DMS53 (cell line): ENCODE data around the gene PLCXD3.

Experiments used
- DNase-seq: peaks from one replicate; lab custom pipeline; 2025; lab: John Stamatoyannopoulos, UW

The PLCXD3 gene

GRCh38 chr5:41414598-41414997, 95.8 kb downstream of the PLCXD3 start:
- peak; percentile 63 for DNase-seq

GRCh38 chr5:41413074-41413473, 97.3 kb downstream of the PLCXD3 start:
- DNase-seq: no peak

DNA sequence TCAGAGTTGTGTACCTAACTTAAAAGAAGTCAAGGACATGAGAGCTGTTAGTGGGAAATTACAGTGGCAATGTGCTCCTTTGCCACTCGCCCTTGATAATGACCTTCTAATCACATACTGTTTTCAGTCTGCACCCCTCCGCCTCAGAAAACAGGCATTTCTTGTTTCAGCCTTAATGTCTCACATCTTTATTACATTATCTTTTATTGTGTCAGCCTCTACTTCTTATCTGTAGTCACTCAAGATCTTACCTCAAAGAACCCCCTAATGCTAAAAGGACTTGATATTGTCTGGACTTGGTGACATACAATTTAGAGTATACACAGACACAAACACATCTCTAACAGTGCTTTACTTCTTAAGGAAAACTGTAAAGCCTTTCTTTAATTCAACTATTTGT, 97.9 kb downstream of the PLCXD3 start:
- DNase-seq: no peak

DNA sequence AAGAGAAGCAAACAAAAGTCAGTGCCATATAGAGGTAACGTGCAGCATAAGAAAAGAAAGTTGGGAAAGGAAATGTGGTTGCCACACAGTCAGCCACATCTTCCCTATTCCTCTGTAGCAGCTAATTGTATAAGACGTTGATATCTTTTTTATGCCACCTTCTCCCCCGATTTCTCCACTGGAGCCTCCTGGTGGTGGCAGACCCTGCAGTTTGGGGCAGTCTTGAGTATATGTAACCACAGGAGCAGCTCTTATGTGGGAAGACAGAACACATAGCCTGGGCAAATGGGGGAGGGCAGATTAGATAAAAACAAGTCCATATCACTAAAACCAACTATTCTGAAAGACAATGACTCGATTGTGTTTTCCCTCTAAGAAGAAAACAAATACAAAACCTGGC, 99.7 kb downstream of the PLCXD3 start:
- DNase-seq: no peak

DNA sequence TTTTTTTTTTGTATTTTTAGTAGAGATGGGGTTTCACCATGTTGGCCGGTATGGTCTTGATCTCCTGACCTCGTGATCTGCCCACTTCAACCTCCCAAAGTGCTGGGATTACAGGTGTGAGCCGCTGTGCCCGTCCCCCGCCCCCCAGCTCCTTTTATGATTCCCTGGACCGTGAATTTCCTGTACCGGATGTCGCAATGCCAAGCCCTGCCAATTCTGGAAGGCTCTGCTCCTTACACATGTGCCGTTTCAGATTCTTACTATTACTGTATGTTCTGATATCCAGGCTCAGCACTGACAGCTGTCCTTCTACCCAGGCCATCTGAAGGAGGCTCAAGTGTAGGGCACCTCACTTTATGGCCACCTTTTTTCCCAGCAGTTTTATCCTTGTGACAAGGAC, 100.1 kb downstream of the PLCXD3 start:
- DNase-seq: no peak

DNA sequence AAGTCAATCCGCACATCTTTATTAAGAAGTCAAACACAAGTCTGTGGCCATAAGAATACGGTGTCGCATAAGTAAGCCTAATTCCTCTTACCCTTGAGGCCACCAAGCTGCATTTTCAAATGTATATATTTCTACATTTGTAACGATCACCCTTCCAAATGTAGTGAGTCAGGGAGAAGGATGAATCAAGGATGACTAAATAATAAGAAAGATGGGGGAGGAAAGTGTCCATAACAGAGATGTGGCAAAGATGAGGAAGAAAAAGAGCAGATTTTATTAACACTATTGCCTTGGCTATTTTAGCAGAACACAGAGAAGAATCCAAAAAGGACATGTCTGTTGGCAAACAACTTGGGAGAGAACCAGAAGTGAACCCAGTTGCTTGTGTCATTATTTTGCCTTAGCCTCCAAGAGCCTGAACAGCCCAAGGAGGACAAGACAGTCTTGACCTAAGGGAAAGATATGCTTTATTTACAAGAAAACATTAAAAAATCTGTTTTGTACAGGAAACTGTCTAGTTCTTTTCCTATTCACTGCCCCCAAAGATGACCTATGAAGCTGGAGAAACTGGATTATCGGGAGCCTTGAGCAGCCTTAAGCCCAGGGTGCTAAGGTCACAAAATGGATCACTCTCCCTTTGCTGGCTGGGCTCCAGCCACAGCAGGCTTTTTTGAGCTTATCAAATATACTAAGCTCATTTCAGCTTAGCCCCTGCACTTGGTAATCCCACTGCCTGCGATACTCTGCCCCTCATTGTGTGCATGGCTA, 101.5 kb downstream of the PLCXD3 start:
- DNase-seq: no peak

DNA sequence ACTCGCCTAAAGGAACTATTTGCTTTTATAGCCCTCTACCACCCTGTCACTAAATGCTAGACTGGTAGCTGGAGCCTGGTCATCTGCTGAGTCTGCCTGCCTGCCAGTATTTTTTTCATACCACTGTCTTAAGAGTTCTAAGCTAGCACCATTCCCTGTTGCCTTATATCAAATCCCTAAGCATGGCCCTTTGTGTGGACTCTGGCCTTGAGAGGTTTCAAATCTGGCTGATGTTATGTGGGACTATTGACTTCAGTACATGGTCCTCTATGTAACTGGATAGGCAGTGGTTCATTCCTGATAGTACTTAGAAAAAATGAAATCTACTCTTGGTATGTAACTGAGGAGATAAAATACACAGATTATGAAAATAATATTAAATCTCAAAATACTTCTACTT, 103.5 kb downstream of the PLCXD3 start:
- DNase-seq: no peak

- no peak for DNase-seq
Measured at GRCh38 chr5:41406424-41406823, 104.0 kb downstream of the PLCXD3 start.

- DNase-seq: no peak
Measured at GRCh38 chr5:41404757-41405156, 105.6 kb downstream of the PLCXD3 start.

DNA sequence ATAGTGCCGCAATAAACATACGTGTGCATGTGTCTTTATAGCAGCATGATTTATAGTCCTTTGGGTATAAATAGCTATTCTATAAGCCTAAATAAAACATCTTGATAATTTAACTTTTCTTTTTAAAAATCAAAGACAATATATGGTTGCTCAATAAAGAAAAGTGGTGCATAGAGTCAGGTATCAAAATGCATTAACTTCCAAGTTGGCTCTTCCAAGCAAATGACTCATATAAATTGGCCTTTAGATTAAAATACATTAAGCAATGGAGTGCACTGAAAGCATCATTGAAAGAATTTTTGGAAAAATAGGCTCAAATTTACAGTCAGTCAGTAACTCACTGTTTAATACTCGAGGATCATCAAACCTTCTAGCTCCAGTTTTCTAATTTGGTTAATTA, 106.6 kb downstream of the PLCXD3 start:
- no peak for DNase-seq

DNA sequence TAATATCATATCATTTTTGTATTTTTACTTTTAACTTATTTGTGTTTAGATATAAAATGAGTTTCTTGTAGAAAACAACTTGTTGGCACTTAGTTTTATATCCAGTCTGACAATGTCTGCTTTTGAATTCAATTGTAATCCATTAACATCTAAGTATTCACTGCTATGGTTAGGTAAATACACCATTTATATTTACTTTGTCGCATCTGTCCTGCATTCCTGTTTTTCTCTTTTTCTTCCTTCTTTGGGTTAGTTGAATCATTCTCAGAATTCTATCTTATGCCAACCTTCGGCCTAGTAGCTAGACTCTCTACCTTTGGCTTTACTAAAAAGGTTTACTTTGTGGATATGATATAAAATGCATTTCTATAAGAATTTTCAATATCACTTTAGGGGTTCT, 107.6 kb downstream of the PLCXD3 start:
- peak; percentile 29 for DNase-seq

GRCh38 chr5:41399839-41400238, 110.6 kb downstream of the PLCXD3 start:
- DNase-seq: no peak

- DNase-seq: no peak
Measured at GRCh38 chr5:41392016-41392415, 118.4 kb downstream of the PLCXD3 start.

DNA sequence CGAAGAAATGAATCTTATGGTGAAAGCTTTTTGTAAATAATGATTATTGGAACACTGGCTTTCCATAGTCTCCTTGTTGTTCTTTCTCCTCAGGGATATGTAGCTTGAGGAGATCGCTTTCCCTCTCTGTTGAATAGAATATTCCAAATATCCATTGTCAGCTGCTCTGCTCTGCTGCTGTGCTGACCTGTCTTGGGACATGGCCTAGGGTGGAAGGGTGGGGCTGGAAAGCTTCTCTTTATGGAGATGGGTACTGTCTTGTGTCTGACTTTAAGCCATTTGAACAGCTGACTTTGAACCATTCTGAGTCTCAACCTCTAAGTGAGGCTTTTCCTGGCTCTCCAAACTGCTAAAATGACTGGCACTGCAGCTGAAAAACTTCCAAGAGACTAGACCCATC, 135.8 kb downstream of the PLCXD3 start:
- DNase-seq: no peak

DNA sequence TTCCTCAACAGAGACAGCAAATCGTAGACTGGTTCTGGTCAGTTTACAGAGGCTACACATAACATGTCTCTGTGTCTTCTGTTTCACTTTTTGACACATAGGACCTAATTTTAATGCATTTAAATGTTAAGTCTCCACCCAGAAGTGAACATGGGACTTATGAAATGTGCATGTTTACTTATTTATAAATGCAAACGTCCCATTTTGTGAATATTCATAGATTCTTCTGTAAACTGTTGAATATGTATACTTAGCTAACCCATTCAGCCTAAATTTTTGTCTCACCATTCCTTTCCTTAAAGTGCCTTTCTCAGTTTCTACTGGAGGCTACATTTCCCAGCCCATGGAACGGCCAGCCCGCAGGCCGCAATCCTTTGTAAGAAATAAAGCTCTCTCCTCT, 137.2 kb downstream of the PLCXD3 start:
- no peak for DNase-seq

- no peak for DNase-seq
Measured at GRCh38 chr5:41371738-41372137, 138.7 kb downstream of the PLCXD3 start.

GRCh38 chr5:41370482-41370881, 139.9 kb downstream of the PLCXD3 start:
- no peak for DNase-seq

DNA sequence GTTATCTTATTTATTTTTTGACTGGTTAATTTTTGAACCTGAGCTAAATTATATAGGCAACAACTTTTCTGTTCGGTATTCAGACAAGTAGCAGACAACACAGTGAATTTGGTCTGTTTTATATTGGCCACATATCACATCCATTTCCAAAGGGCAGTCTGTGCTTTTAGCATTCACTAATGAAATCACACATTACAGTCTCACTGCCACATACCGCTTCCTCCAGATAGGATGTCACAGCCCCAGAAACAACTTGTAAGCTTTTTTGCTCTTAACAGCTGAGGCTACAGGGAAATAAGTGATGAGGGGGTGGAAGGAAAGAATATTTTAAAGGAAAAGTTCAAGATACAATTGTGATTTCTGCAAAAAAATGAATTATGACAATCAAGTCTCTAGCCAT, 140.6 kb downstream of the PLCXD3 start:
- DNase-seq: no peak

DNA sequence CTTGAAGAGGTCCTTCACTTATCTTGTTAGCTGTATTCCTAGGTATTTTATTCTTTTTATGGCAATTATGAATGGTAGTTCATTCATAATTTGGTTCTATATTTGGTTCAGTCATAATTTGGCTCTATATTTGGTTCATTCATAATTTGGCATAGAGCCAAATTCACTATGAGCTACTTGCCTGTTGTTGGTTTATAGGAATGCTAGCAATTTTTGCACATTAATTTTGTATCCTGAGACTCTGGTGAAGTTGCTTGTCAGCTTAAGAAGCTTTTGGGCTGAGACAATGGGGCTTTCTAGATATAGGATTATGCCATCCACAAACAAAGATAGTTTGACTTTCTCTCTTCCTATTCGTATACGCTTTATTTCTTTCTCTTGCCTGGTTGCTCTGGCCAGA, 142.2 kb downstream of the PLCXD3 start:
- DNase-seq: no peak

- no peak for DNase-seq
Measured at GRCh38 chr5:41365369-41365768, 145.0 kb downstream of the PLCXD3 start.

DNA sequence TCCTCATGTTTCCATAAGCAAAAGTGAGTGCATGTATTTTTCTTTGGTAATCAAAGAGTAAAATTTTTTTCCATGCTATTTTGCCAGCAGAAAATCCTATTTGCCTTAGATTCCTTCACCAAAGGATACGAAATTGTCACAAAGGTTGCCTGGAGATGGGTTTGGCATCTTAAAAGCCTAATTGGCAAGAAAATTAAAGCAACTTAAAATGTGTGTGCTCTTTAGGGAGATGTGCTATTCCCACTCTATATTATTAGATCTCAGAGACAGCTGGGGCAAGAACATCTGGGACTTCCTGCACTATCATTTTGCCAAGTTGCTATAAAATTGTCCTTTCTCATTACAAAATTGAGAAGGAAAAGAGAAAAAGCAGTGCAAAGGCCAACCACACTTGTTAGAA, 146.1 kb downstream of the PLCXD3 start:
- no peak for DNase-seq

- DNase-seq: no peak
Measured at GRCh38 chr5:41363343-41363986, 146.9 kb downstream of the PLCXD3 start.

DNA sequence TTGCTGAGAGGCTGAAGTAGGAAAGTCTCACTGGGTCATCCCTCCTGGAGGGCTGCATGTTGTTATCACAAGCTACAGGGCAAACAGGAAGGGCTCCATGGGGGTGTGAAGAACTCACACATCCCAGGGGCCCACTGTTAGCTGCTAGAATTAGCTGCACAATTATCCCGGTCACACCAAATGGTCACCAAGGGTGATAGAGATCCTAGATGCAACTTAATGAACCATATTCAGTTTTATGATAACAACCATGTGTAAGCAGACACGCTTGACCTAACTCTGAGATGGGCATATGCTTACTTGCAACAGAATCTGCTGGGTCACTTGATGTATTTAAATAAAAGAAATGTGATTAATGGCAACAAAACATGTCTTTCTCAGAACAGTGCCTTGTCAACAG, 153.6 kb downstream of the PLCXD3 start:
- no peak for DNase-seq

- no peak for DNase-seq
Measured at GRCh38 chr5:41349846-41350245, 160.6 kb downstream of the PLCXD3 start.
